ENCODE results near the gene VPS37D. TPM values are rescaled to one million over a fixed set of nuclear protein-coding genes. Genes with fewer than 3 reads are reported as not detected.

VPS37D gene
- total and polyA plus RNA-seq, 2 donors (not counting 1 experiment from before 2014, with no cell fraction given): 0.10 to 0.71 TPM

- Histone ChIP-seq H3K27me3 (replicated peaks in 1 of 4; ENCODE audit: control extremely low read depth in 1 of 4, control insufficient read depth in 3 of 4, insufficient read depth in 4 of 4, low read length in 3 of 4) (peaks cover 0 to 10% (median 0%) of the 10 kb centered on the region in 4 experiments), H3K79me2 (ENCODE audit: control insufficient read depth, insufficient read depth, low read length) (no peaks in the 10 kb centered on the region), H3K36me3 (replicated peaks in 1 of 2; ENCODE audit: control extremely low read depth in 1 of 2, control insufficient read depth in 1 of 2, extremely low read depth in 1 of 2, insufficient read depth in 2 of 2, low read length in 1 of 2) (no peaks in the 10 kb centered on the region), H3K4me1 (ENCODE audit: control insufficient read depth in 2 of 2, insufficient read depth in 2 of 2, low read length in 2 of 2) (peaks cover 18 to 22% of the 10 kb centered on the region in 2 donors), H3K4me3 (ENCODE audit: control extremely low read depth in 1 of 5, extremely low read depth in 1 of 5, insufficient read depth in 1 of 5, low read depth in 2 of 5, low read length in 4 of 5) (no peak overlapping the region), H3K4me2 (replicated peaks; ENCODE audit: low read depth, low read length, poor library complexity, severe bottlenecking) (peak overlapping the region; percentile 68), H3K27ac (ENCODE audit: low read length in 2 of 2) (no peak overlapping the region), H2AFZ (ENCODE audit: insufficient read depth, low read depth, low read length, poor library complexity, severe bottlenecking) (peak overlapping the region; percentile 66), H3K9me3 (ENCODE audit: control extremely low read depth in 1 of 3, control insufficient read depth in 2 of 3, insufficient read depth in 1 of 3, low read length in 2 of 3) (peaks cover 0 to 2% (median 0%) of the 10 kb centered on the region in 3 donors), H4K20me1 (ENCODE audit: control insufficient read depth, insufficient read depth, low read length, poor library complexity, severe bottlenecking) (no peaks in the 10 kb centered on the region), H3K9ac (ENCODE audit: low read length) (peak overlapping the region; percentile 8)
- no peaks in the 10 kb centered on the region for H3K9me3 Mint-ChIP-seq (ENCODE audit: insufficient read depth)
- DNase-seq (no peak), ATAC-seq (ENCODE audit: low read depth) (no peak)
- H3K27me3 Mint-ChIP-seq: peaks cover 6% of the 10 kb centered on the region
- peak overlapping the region; percentile 50 for H3K27ac Mint-ChIP-seq
- TF ChIP-seq EZH2 (IDR thresholded peaks at IDR 0.05; ENCODE audit: borderline replicate concordance, insufficient read depth, low read depth, low read length, poor library complexity, severe bottlenecking) (no peak), CTCF (IDR thresholded peaks at IDR 0.05) (no peak)
- ChIA-PET CTCF (interaction anchor here (0.6 to 2.5 kb wide), 6 partner anchors 10 to 149 kb away, joined by 3 to 8 read pairs (median 4); no protein-coding TSS in a partner anchor), POLR2A (interaction anchor here (0.7 to 1.4 kb wide), 2 partner anchors 9 to 40 kb away, joined by 3 to 4 read pairs; no protein-coding TSS in a partner anchor)
- H3K4me1 Mint-ChIP-seq: peaks cover 25% of the 10 kb centered on the region
- intact Hi-C loops (cut with micrococcal nuclease): loop anchor here (1.0 kb wide), 1 partner anchor 13 kb away; the partner anchor contains the start of gene STX1A
- whole genome bisulfite sequencing (ENCODE audit: insufficient coverage): 48% methylated on average over 21 of the region's 25 CpGs
- no peak overlapping the region for H3K4me3 Mint-ChIP-seq
Measured at GRCh38 chr7:73706126-73707044, 38.8 kb downstream of the VPS37D start.
